NB4 (cell line): ENCODE results near the gene MAOB.

Experiments used
- DNase-seq: peaks from one replicate; pipeline ENCODE4 v3.0.0; 2010; ENCODE audit warnings: low read depth
- H3K4me3 ChIP-seq: one replicate; pipeline ENCODE4 v1.5.1; 2011; ENCODE audit warnings: mild to moderate bottlenecking, low read depth, low read length, moderate library complexity
- CTCF ChIP-seq: IDR thresholded peaks from one replicate; pipeline ENCODE4 v1.5.1; 2012; ENCODE audit warnings: low read depth, low read length
- MAX ChIP-seq: IDR thresholded peaks from 2 replicates; pipeline ENCODE4 v1.6.1; 2011; ENCODE audit warnings: low read depth, low read length
- MYC ChIP-seq: IDR thresholded peaks from 2 replicates; pipeline ENCODE4 v1.6.1; 2011; ENCODE audit warnings: low read depth, low read length
- POLR2A ChIP-seq: IDR thresholded peaks from 2 replicates; pipeline ENCODE4 v1.6.1; 2011; ENCODE audit warnings: mild to moderate bottlenecking; ENCODE audit not compliant: insufficient read length; ENCODE audit errors: extremely low read depth

The MAOB gene

GRCh38 chrX:43880425-43880824, 1.8 kb downstream of the MAOB start:
- no peak for DNase-seq
- no peak for TF ChIP-seq POLR2A
- no peak for TF ChIP-seq MYC
- no peak for TF ChIP-seq CTCF
- TF ChIP-seq MAX, result no peak
- no peak overlapping the region for H3K4me3 ChIP-seq

- no peak for DNase-seq
- H3K4me3 ChIP-seq, result no peak overlapping the region
- TF ChIP-seq MYC, result no peak
- TF ChIP-seq MAX, result no peak
- TF ChIP-seq CTCF, result no peak
- no peak for TF ChIP-seq POLR2A
Observed at GRCh38 chrX:43878906-43879526, 3.2 kb downstream of the MAOB start.

GRCh38 chrX:43876680-43877079, 5.6 kb downstream of the MAOB start:
- TF ChIP-seq MYC (no peak), CTCF (no peak), MAX (no peak), POLR2A (no peak)
- DNase-seq, result no peak
- H3K4me3 ChIP-seq, result no peak overlapping the region

- H3K4me3 ChIP-seq, result no peak overlapping the region
- DNase-seq, result no peak
- TF ChIP-seq MYC (no peak), MAX (no peak), POLR2A (no peak), CTCF (no peak)
Observed at GRCh38 chrX:43870758-43871419, 11.4 kb downstream of the MAOB start.

- TF ChIP-seq MYC, result no peak
- no peak for TF ChIP-seq POLR2A
- TF ChIP-seq CTCF, result no peak
- no peak overlapping the region for H3K4me3 ChIP-seq
- no peak for DNase-seq
Observed at GRCh38 chrX:43870011-43870410, 12.2 kb downstream of the MAOB start.

GRCh38 chrX:43868791-43869190, 13.5 kb downstream of the MAOB start:
- no peak overlapping the region for H3K4me3 ChIP-seq
- no peak for DNase-seq
- TF ChIP-seq POLR2A, result no peak
- no peak for TF ChIP-seq CTCF
- TF ChIP-seq MYC, result no peak
- TF ChIP-seq MAX, result no peak
